Activated effector memory CD4-positive, alpha-beta T cell treated with Interleukin-2 at 50 U/mL for 16 hours (primary cell): ENCODE results near the gene ZNF239.
"Not testable (repeated sequence)": the region's sequence is repeated elsewhere in the genome, so short reads cannot be mapped to it uniquely, and the experiment has no call there.

Experiments used
- DNase-seq: peaks from one replicate; pipeline ENCODE4 v3.0.0-alpha.2; 2020

The ZNF239 gene

GRCh38 chr10:43576062-43576461, 1.6 kb upstream of the ZNF239 start:
- DNase-seq = no peak

- DNase-seq = no peak
Observed at GRCh38 chr10:43574906-43575305, 490 bp upstream of the ZNF239 start.

- DNase-seq = no peak
Observed at GRCh38 chr10:43573250-43574000, 991 bp downstream of the ZNF239 start.

GRCh38 chr10:43570971-43571370, 3.4 kb downstream of the ZNF239 start:
- no peak for DNase-seq

GRCh38 chr10:43569681-43570080, 4.7 kb downstream of the ZNF239 start:
- DNase-seq = no peak

GRCh38 chr10:43557214-43557613, 17.2 kb downstream of the ZNF239 start:
- no peak for DNase-seq

- not testable (repeated sequence) for DNase-seq
Observed at GRCh38 chr10:43543746-43544145, 30.7 kb downstream of the ZNF239 start.

- DNase-seq = no peak
Observed at GRCh38 chr10:43524434-43525247, 49.8 kb downstream of the ZNF239 start.
